Upper lobe of left lung (tissue), 4 donors: ENCODE measurements around the gene DMXL1.

Experiments used
- CTCF ChIP-seq, 6 experiments: fragments of 450-650 bp in 4 of 6; fragments of 200-600 bp in 2 of 6; sonication (generic) in 2 of 6; IDR thresholded peaks; one replicate each; pipeline ENCODE4 v1.5.1; 2016 to 2019; ENCODE audit warnings: antibody characterized with exemption in 6 of 6
- POLR2A ChIP-seq, 4 donors: fragments of 450-650 bp; IDR thresholded peaks; one replicate each; pipeline ENCODE4 v1.5.1; 2016 to 2017; ENCODE audit warnings: antibody characterized with exemption in 4 of 4, mild to moderate bottlenecking in 2 of 4
- POLR2AphosphoS5 ChIP-seq, 2 donors: sonication (generic); formaldehyde crosslinking; IDR thresholded peaks; one replicate each; pipeline ENCODE4 v1.5.1; 2017; ENCODE audit warnings: antibody characterized with exemption in 2 of 2

GRCh38 chr5:119117237-119117636 lies 46.4 kb downstream of the DMXL1 start:
- TF ChIP-seq POLR2A (IDR thresholded peaks at IDR 0.05) (no peak), CTCF (IDR thresholded peaks at IDR 0.05) (no peak), POLR2AphosphoS5 (IDR thresholded peaks at IDR 0.05) (no peak)
